HepG2 (cell line): ENCODE data around the gene TAF1D. TPM values are rescaled to one million over a fixed set of nuclear protein-coding genes. Genes with fewer than 3 reads are reported as not detected.
A peak's percentile ranks its signal among the peaks of the same experiment; 100 is the strongest.

Experiments
- ARNT2 ChIP-seq: sonication (generic); formaldehyde crosslinking; IDR thresholded peaks from 2 replicates; pipeline ENCODE4 v1.8.0; 2022; ENCODE audit warnings: mild to moderate bottlenecking, low read depth, missing genetic modification reagents, moderate library complexity
- BRCA1 ChIP-seq: sonication (generic); formaldehyde crosslinking; IDR thresholded peaks from 2 replicates; pipeline ENCODE4 v1.4.0; 2020; ENCODE audit warnings: missing genetic modification reagents
- DMTF1 ChIP-seq: sonication (generic); formaldehyde crosslinking; IDR thresholded peaks from 2 replicates; pipeline ENCODE4 v1.4.0; 2020; ENCODE audit warnings: mild to moderate bottlenecking, missing genetic modification reagents
- FIP1L1 ChIP-seq: fragments of 200-400 bp; formaldehyde crosslinking; IDR thresholded peaks from 2 replicates; pipeline ENCODE4 v1.6.1; 2018; ENCODE audit warnings: low read depth, mild to moderate bottlenecking, low read length, moderate library complexity, borderline replicate concordance; ENCODE audit not compliant: insufficient read depth
- FOXP4 ChIP-seq: sonication (generic); formaldehyde crosslinking; IDR thresholded peaks from 2 replicates; pipeline ENCODE4 v1.4.0; 2020; ENCODE audit warnings: missing genetic modification reagents
- HMGA1 ChIP-seq: sonication (generic); formaldehyde crosslinking; conservative IDR thresholded peaks from 2 replicates; pipeline ENCODE4 v1.4.0; 2020; ENCODE audit warnings: missing genetic modification reagents
- JDP2 ChIP-seq: sonication (generic); formaldehyde crosslinking; IDR thresholded peaks from 2 replicates; pipeline ENCODE4 v1.8.1; 2022; ENCODE audit warnings: missing genetic modification reagents, borderline replicate concordance
- JUNB ChIP-seq: sonication (generic); formaldehyde crosslinking; IDR thresholded peaks from 2 replicates; pipeline ENCODE4 v1.8.0; 2022; ENCODE audit warnings: missing genetic modification reagents, mild to moderate bottlenecking, borderline replicate concordance
- MIER2 ChIP-seq: IDR thresholded peaks from 2 replicates; pipeline ENCODE4 v1.6.1; 2016; ENCODE audit warnings: missing biosample characterization, missing genetic modification reagents
- REL ChIP-seq: sonication (generic); formaldehyde crosslinking; conservative IDR thresholded peaks from 2 replicates; pipeline ENCODE4 v1.8.0; 2022; ENCODE audit warnings: mild to moderate bottlenecking, missing genetic modification reagents, moderate library complexity
- REXO4 ChIP-seq: sonication (generic); formaldehyde crosslinking; IDR thresholded peaks from 2 replicates; pipeline ENCODE4 v1.8.0; 2022; ENCODE audit warnings: missing genetic modification reagents, mild to moderate bottlenecking, borderline replicate concordance
- TCF7 ChIP-seq: sonication (generic); IDR thresholded peaks from 2 replicates; pipeline ENCODE4 v1.6.1; 2016; ENCODE audit warnings: antibody characterized with exemption, low read depth
- TEF ChIP-seq: sonication (generic); formaldehyde crosslinking; IDR thresholded peaks from 2 replicates; pipeline ENCODE4 v1.5.0; 2020; ENCODE audit warnings: missing genetic modification reagents
- TOE1 ChIP-seq: sonication (generic); formaldehyde crosslinking; IDR thresholded peaks from 2 replicates; pipeline ENCODE4 v1.4.0; 2020; ENCODE audit warnings: mild to moderate bottlenecking, missing genetic modification reagents
- TRIM24 ChIP-seq: sonication (generic); formaldehyde crosslinking; IDR thresholded peaks from 2 replicates; pipeline ENCODE4 v1.8.0; 2022; ENCODE audit warnings: mild to moderate bottlenecking, missing genetic modification reagents
- ZBED4 ChIP-seq: sonication (generic); formaldehyde crosslinking; IDR thresholded peaks from 2 replicates; pipeline ENCODE4 v1.4.0; 2020; ENCODE audit warnings: missing genetic modification reagents, borderline replicate concordance
- ZIK1 ChIP-seq: sonication (generic); formaldehyde crosslinking; IDR thresholded peaks from 2 replicates; pipeline ENCODE4 v1.5.0; 2020; ENCODE audit warnings: mild to moderate bottlenecking, low read depth, missing genetic modification reagents, borderline replicate concordance
- ZNF546 ChIP-seq: sonication (generic); formaldehyde crosslinking; conservative IDR thresholded peaks from 2 replicates; pipeline ENCODE4 v1.8.1; 2023; ENCODE audit warnings: mild to moderate bottlenecking, missing genetic modification reagents
- ZNF558 ChIP-seq: sonication (generic); formaldehyde crosslinking; IDR thresholded peaks from 2 replicates; pipeline ENCODE4 v1.9.0; 2022; ENCODE audit warnings: mild to moderate bottlenecking, missing genetic modification reagents, borderline replicate concordance
- ZNF746 ChIP-seq: sonication (generic); formaldehyde crosslinking; IDR thresholded peaks from 2 replicates; pipeline ENCODE4 v1.8.0; 2022; ENCODE audit warnings: mild to moderate bottlenecking, missing genetic modification reagents
- polyA plus RNA-seq, 8 experiments: library from polyadenylated mRNA; depleted of rRNA in 3 of 8; stranded (reverse) in 7 of 8; unstranded in 1 of 8; fragments of >200 nt; fragmentation: Illumina TruSeq in 4 of 8; extraction: Trizol in 4 of 8; gene quantifications; 2 replicates each; pipeline versions ENCODE4 v1.2.1 to v1.2.3, GENCODE V29; 2011 to 2016; ENCODE audit warnings: low read depth in 4 of 8, missing spikeins in 1 of 8, mixed read lengths in 1 of 8; ENCODE audit not compliant: insufficient read depth in 1 of 8
- total RNA-seq, 5 experiments: library from RNA; depleted of rRNA; stranded (reverse); fragments of >200 nt; fragmentation: Illumina TruSeq; extraction: Trizol; gene quantifications; 2 replicates each; pipeline ENCODE4 v1.2.3, GENCODE V29; 2016; ENCODE audit warnings: low read depth in 1 of 5

Gene TAF1D
- total and polyA plus RNA-seq, 2 of the 13 experiments (the other 11 are each of a cell fraction or from before 2014, with no cell fraction given): 132 to 207 TPM

GRCh38 chr11:93741094-93741881 lies at the start of gene TAF1D, which contains the start of gene C11orf54 (continued):
- TF ChIP-seq ZIK1 (CRISPR knock-in tag) (no peak), ARNT2 (CRISPR knock-in tag) (peak; percentile 96), ZBED4 (peak; percentile 58; the same call in 1 of the 2 replicates), TEF (CRISPR knock-in tag) (no peak), DMTF1 (CRISPR knock-in tag) (no peak), MIER2 (CRISPR knock-in tag) (peak; percentile 33; the same call in 1 of the 2 replicates), TCF7 (no peak), FOXP4 (CRISPR knock-in tag) (peak; percentile 7; the same call in 1 of the 2 replicates), ZNF546 (CRISPR knock-in tag) (no peak), HMGA1 (no peak), TOE1 (peak; percentile 65), TRIM24 (CRISPR knock-in tag) (no peak), JDP2 (no peak), JUNB (CRISPR knock-in tag) (no peak; the same call in 1 of the 2 replicates), BRCA1 (CRISPR knock-in tag) (no peak; the same call in 1 of the 2 replicates), FIP1L1 (peak; percentile 34; the same call in 1 of the 2 replicates), ZNF558 (CRISPR knock-in tag) (no peak), REL (0 out of 2 replicates have a peak, but pooled peaks have one; percentile 56), REXO4 (CRISPR knock-in tag) (no peak), ZNF746 (CRISPR knock-in tag) (no peak)
